Measurements from ENCODE around the gene SEMA6D. TPM values are rescaled to one million over a fixed set of nuclear protein-coding genes. Genes with fewer than 3 reads are reported as not detected.

Gene SEMA6D
- total RNA-seq, 4 donors from 2014 or later = 3.2 to 14.2 (median 11.8) TPM

GRCh38 chr15:47705281-47705997 lies 11.9 kb upstream of the SEMA6D start:
- ATAC-seq = no peak
- H3K27ac ChIP-seq = no peak overlapping the region
- H3K4me1 ChIP-seq = no peaks in the 10 kb centered on the region
- H3K9me3 ChIP-seq = no peaks in the 10 kb centered on the region
- no peaks in the 10 kb centered on the region for H3K27me3 ChIP-seq
- no peaks in the 10 kb centered on the region for H3K36me3 ChIP-seq
- 91 to 92% methylated on average over 8 of the region's 8 CpGs for WGBS, 2 donors (ENCODE audit: low coverage in 1 of 2)
- H3K4me3 ChIP-seq = no peak overlapping the region
- TF ChIP-seq CTCF (IDR thresholded peaks at IDR 0.05) = no peak
- TF ChIP-seq POLR2A (IDR thresholded peaks at IDR 0.05) = no peak
- no peak for TF ChIP-seq EP300 (IDR thresholded peaks at IDR 0.05)
- TF ChIP-seq POLR2AphosphoS5 (IDR thresholded peaks at IDR 0.05) = no peak

- H3K9me3 ChIP-seq = no peaks in the 10 kb centered on the region
- no peak overlapping the region for H3K4me3 ChIP-seq
- no peak for TF ChIP-seq EP300 (IDR thresholded peaks at IDR 0.05)
- TF ChIP-seq POLR2AphosphoS5 (IDR thresholded peaks at IDR 0.05) = no peak
- TF ChIP-seq CTCF (IDR thresholded peaks at IDR 0.05) = no peak
- TF ChIP-seq POLR2A (IDR thresholded peaks at IDR 0.05) = no peak
- H3K4me1 ChIP-seq = no peaks in the 10 kb centered on the region
- H3K27ac ChIP-seq = no peak overlapping the region
- WGBS, 2 donors (ENCODE audit: low coverage in 1 of 2) = 80 to 96% methylated on average over 5 of the region's 5 CpGs
- no peaks in the 10 kb centered on the region for H3K27me3 ChIP-seq
- no peak for ATAC-seq
- no peaks in the 10 kb centered on the region for H3K36me3 ChIP-seq
Observed at GRCh38 chr15:47707391-47707790, 9.9 kb upstream of the SEMA6D start.

- ATAC-seq = no peak
- 80 to 87% methylated on average over 1 to 3 of the region's 3 CpGs for WGBS, 2 donors (ENCODE audit: low coverage in 1 of 2)
Observed at GRCh38 chr15:47708161-47708980, 8.9 kb upstream of the SEMA6D start.

GRCh38 chr15:47711655-47712054 lies 5.7 kb upstream of the SEMA6D start:
- TF ChIP-seq CTCF (IDR thresholded peaks at IDR 0.05) (peak in 1 of 4 experiments; percentile 47), POLR2A (IDR thresholded peaks at IDR 0.05) (no peak)
- H3K9me3 ChIP-seq = no peaks in the 10 kb centered on the region
- H3K4me1 ChIP-seq = peaks cover 0 to 13% (median 10%) of the 10 kb centered on the region in 3 donors
- H3K4me3 ChIP-seq = no peak overlapping the region
- ATAC-seq = no peak
- H3K27me3 ChIP-seq = no peaks in the 10 kb centered on the region
- no peaks in the 10 kb centered on the region for H3K36me3 ChIP-seq
- H3K27ac ChIP-seq = no peak overlapping the region

More at GRCh38 chr15:47708161-47708980, 8.9 kb upstream of the SEMA6D start:
- Histone ChIP-seq H3K9me3 (no peaks in the 10 kb centered on the region), H3K36me3 (no peaks in the 10 kb centered on the region), H3K4me1 (no peaks in the 10 kb centered on the region), H3K27ac (no peak overlapping the region), H3K4me3 (no peak overlapping the region), H3K27me3 (no peaks in the 10 kb centered on the region)
- TF ChIP-seq POLR2A (IDR thresholded peaks at IDR 0.05) (no peak), POLR2AphosphoS5 (IDR thresholded peaks at IDR 0.05) (no peak), CTCF (IDR thresholded peaks at IDR 0.05) (no peak), EP300 (IDR thresholded peaks at IDR 0.05) (no peak)

Data from gastroesophageal sphincter (tissue), 4 donors.